Head of caudate nucleus (tissue), 42 donors: ENCODE results near the gene ARSB.
"Not testable (repeated sequence)": the region's sequence is repeated elsewhere in the genome, so short reads cannot be mapped to it uniquely, and the experiment has no call there.

Experiments used
- DNase-seq, 42 donors: peaks; one replicate each; pipeline versions ENCODE4 v3.0.0 to v3.0.0-alpha.2; 2020 to 2021; ENCODE audit warnings: mixed read lengths in 7 of 42
- intact Hi-C: fragments of 100-400 bp; cut with DNase I; formaldehyde crosslinking; loops from one replicate; pipeline ENCODE4 v1.15.0; 2022

The ARSB gene

DNA sequence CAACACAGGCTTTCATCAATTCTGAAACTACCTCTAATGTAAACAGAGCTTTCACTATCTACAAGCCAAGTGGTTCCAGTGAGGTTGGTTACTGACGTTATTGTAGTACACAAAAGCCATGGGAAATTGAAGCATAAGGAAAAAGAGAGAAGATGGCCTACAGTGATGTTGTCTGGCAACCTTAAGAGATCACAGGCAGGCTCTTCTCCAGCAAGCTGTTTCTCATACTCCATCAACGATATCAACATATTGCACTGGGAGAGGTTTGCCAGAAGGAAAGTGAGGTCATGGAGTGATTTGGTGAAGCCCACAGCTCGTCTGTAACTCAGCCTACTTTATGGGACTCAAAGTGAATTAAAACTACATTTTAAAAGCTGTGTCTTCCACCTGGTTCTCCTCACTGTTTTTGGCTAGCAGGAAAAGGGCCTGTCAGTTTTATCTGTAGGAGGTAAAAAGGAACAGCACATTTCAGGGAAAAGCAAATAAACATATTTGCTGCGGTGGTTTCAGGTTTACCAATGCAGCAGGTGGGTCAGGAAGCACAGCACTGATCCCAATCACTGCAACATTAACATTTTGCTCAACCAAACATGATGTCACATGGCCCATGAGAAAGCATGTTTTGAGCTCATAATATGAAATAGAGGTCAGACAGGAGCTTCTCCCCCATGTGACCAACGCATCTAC is 72.9 kb downstream of the ARSB start:
- no peak for DNase-seq
- intact Hi-C loops = no loop called here

GRCh38 chr5:78909224-78909983 is 75.7 kb downstream of the ARSB start:
- DNase-seq = not testable (repeated sequence)
- intact Hi-C loops = loop anchor here (10.0 kb wide), 1 partner anchor 65 kb away; no protein-coding TSS in a partner anchor

DNA sequence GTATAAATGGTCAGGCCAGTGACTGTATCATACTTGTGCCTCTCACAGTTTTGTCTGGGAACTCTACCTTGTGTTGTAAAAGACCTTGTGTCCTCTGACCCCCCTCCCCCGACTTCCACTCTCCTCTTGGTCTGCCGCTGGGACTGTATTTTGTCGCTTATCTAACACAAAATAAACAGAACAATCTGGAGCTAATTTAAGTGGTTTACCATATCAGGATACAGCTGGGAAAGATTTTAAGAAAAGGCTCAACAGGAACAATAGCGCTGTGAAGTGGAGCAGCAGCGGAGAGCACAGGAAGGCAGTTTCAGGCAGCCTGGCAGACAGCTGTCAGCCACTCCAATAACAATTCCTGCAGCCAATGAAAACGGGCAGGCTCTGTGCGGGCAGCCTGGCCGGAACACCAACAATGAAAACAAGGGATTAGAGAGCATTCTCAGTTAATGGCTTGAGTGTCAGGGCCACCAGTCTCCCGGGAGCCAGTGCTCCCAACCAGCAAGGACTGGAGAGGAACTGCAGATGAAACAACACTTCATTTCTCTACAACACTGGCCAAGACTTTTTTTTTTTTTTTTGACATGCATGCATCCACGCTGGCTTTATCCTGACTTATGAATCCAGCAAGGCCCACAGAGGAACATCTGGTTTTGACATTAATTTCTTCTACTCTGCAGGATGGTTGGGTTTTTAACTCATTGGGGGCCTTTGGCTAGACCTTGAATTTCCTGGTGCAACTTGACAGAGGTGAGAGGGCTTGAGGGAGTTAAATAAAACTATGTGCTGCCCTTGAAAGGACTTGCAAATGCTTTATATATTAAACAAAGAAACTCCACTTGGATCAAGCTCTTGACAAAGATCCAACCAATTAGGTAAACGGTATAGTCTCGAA is 76.7 kb downstream of the ARSB start:
- intact Hi-C loops = loop anchor here (10.0 kb wide), 1 partner anchor 66 kb away; no protein-coding TSS in a partner anchor
- DNase-seq = peak in 39 of 42 donors; percentile 14 to 71 (median 40)

- peak in 1 of 42 donors; percentile 32 for DNase-seq
- intact Hi-C loops = loop anchor here (10.0 kb wide), 1 partner anchor 67 kb away; no protein-coding TSS in a partner anchor
These were observed 77.7 kb downstream of the ARSB start for GRCh38 chr5:78907255-78907891.

DNA sequence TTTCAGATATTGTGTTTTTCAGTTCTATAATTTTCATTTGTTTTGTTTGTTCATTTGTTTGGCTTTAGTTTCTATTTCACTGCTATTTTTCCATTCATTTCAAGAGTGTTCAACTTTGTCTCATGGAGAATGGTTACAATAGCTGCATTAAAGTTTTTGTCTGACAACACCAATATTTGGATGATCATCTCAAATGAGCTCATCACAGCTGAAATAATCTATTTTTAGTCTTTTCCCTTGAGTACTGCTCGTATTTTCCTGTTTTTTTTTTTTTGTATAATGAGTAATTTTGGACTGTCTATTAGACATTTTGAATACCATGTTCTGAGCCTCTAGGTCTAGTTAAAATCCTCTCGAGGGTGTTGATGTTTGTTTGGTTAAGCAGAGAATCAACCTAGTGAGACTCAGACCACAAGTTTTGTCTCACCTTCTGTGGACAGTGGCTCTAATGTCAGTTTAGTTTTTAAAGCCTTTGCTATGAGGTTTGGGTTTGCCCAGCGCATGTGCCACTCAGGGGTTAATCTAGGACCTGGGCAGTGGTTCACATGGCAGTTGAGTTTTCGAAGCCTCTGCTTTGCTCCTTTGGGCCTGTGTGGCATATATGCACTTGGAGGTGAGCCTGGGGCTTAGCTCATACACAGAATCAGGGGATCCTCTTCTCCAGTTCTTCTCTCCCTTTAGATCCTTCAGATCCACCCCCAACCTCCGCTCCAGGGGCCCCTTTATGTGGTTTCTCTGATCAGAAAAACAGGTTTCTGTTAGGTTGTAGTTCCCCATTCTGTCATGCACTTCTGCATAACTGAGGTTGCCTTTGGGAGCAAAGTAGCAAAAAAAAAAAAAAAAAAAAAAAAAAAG is 79.8 kb downstream of the ARSB start:
- intact Hi-C loops = loop anchor here (10.0 kb wide), 1 partner anchor 69 kb away; no protein-coding TSS in a partner anchor
- DNase-seq = no peak

- DNase-seq = no peak
- intact Hi-C loops = loop anchor here (10.0 kb wide), 1 partner anchor 71 kb away; no protein-coding TSS in a partner anchor
These were observed 81.2 kb downstream of the ARSB start for GRCh38 chr5:78903861-78904260.

GRCh38 chr5:78903353-78903752 is 81.8 kb downstream of the ARSB start:
- DNase-seq = no peak
- intact Hi-C loops = loop anchor here (10.0 kb wide), 1 partner anchor 71 kb away; no protein-coding TSS in a partner anchor

DNA sequence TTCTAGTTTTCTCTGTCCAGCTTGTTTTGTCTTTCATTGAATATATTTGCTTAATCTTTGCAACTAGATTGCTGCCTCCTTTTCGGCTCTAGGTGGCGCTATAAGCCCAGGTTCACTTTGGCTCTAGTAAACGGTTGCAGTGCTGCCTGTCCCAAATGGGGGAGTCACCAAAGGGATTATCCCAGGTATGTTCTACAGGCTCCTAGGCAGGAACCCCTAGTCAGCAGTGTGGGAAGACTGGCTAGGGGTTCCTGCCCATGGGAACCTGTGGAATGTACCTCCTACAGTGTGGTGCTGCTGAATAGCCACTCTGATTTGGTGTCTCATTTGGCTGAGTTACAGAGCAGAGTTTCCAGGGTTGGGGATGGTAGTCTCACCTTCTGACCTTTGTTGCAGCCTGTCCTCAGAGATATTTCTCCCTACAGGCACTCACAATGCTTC is 85.2 kb downstream of the ARSB start:
- peak in 12 of 42 donors; percentile 19 to 69 (median 35) for DNase-seq
- intact Hi-C loops = loop anchor here (10.0 kb wide), 1 partner anchor 75 kb away; no protein-coding TSS in a partner anchor

- intact Hi-C loops = no loop called here
- DNase-seq = no peak
These were observed 89.0 kb downstream of the ARSB start for GRCh38 chr5:78896132-78896531.

DNA sequence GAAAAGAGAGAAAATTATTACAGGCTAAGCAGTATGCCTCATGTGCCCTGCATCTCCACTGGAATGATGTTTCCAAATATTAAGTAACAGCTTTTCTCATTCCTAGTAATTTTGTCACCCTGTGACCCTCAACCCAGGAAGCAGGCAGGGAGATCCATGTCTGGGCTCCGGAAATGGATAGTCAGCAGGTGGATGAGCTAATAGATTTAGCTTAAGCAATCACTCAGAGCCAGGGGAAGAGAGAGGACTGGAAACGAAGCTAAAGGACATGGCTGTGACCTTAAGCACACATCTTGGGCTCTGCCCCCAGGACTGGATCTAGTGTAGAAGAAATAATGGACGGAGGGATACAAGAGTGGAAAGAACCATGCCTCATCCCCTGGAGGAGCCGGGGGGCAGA is 89.5 kb downstream of the ARSB start:
- intact Hi-C loops = no loop called here
- DNase-seq = no peak

DNA sequence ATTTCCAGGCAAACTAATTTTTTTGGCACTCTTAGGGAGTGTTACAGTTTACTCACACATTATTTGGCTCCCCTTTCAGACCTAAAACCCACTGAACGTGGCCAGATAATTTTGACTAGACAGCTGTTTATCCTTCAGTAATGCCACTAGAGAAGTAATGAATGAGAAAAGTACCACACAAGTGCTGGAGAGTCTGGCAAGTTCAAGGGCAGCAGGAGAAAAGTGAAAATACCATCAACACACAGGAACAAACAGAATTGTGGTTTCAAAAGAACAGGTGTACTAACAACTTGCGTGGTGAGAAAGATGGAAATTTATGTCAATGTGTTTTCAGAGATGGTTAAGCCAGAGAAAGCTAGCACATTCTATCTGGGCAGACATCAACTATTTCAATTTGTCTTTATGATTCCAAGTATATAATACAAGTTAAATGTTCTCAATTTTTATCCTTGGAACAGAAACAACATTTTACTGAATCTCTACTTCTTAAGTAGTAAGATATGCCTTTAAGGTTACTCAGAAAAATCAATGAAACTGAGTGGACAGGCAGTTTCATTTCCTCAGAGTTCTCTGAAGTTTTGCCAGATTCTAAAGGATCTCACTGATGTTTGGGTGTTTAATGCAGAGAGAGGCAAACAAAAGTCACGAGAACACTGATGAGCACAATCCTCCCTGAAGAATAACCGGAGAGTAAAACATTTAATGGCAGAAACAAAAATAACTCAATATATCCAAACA is 91.0 kb downstream of the ARSB start:
- intact Hi-C loops = no loop called here
- DNase-seq = no peak

GRCh38 chr5:78890667-78891379 is 94.3 kb downstream of the ARSB start:
- no peak for DNase-seq
- intact Hi-C loops = no loop called here

DNA sequence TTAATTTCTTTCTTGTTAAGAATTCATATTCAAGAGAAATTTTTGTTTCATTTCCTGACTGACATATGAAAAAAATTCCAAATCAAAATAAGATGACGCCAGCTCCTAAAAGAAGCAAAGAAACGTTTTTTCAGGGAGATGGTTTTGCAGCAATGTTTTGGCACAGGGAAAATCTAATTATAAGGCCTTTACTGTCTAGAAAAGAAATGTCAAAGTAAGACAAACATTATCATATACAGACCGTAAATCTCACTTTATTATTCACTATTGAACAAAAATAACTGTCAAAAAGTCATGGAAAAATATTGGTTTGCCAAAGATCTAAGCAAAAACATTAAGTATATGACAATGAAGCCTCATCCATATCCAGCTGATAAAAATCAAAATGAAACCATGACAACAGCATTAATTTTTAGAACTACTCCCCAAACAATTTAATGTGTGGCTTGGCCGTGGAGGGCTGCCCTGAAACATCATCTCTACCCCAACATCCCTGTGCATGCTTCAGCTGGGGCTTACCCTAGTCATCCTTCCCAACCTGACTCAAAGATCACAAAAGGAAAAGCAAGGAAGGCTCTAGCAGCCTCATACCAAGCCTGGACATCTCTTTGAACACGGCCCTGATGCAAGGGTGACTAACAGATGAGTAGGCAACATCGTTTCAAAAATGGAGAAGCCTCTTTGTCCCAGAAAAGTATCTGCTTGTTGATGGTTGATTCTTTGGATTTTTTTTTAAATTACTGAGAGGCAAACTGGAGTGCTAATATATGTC is 95.6 kb downstream of the ARSB start:
- intact Hi-C loops = no loop called here
- no peak for DNase-seq

DNA sequence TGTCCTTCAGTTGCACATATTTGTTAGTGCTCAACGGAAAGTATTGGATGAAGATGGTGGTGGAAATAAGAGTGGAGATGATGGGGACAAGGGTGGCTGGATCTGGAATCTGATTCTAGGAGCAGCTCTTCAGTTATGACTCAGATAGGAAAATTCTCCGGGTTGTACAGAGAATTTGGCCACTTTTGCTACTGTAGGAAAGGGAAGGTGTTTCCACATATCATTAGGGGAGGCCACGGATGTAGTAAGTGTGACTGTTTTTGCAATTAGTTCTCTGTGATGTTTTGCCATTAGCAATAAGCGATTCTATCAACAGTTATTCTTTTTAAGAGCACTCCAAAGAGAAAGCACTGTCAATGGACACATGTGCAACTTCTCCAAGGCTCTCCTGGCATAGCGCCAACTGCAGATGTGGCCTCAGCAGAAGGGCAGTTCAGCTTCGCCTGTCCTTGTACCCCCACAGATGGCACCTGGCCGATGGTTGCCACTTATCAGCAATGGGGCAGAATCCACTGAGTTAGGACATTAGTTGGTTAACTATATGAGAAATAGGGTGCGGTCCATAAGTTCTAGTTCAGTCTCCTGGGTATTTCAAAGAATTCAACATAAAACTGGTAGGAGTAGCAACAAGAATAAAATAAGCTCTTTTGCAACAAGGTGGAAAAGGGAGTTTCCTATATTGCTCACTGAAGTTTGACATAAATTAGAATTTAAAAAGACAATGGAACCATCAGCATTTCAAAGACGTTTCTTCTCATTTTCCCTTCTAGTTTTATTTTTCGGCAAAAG is 96.3 kb downstream of the ARSB start:
- intact Hi-C loops = no loop called here
- peak in 30 of 42 donors; percentile 11 to 78 (median 36) for DNase-seq
